CD4-positive, alpha-beta T cell (primary cell): ENCODE measurements around the gene GMEB1. TPM values are rescaled to one million over a fixed set of nuclear protein-coding genes. Genes with fewer than 3 reads are reported as not detected.
A peak's percentile ranks its signal among the peaks of the same experiment; 100 is the strongest.
"Not testable (repeated sequence)": the region's sequence is repeated elsewhere in the genome, so short reads cannot be mapped to it uniquely, and the experiment has no call there.

Experiments
- ATAC-seq: fragments of 200-7000 bp; cut with Tn5 transposase; one replicate; pipeline ENCODE4 v1.10.0; 2022; ENCODE audit warnings: mild to moderate bottlenecking; ENCODE audit not compliant: poor library complexity
- CTCF ChIA-PET: fragments of 350-600 bp; sonication (Branson Sonifier 250); formaldehyde crosslinking; loops from one replicate; lab custom pipeline; 2021; ENCODE audit warnings: antibody characterized with exemption, inconsistent platforms; lab: Charles Lee
- POLR2A ChIA-PET: fragments of 350-600 bp; sonication (Branson Sonifier 250); formaldehyde crosslinking; loops from one replicate; lab custom pipeline; 2021; ENCODE audit warnings: antibody characterized with exemption, inconsistent platforms; lab: Charles Lee
- DNase-seq, 14 experiments: peaks; one replicate each; pipeline ENCODE4 v3.0.0-alpha.2; 2013 to 2020; ENCODE audit warnings: mixed read lengths in 2 of 14
- H3K27ac ChIP-seq, 2 donors: one replicate each; pipeline versions ENCODE4 v1.5.1 to v1.7.0; 2013; ENCODE audit warnings: low read length in 2 of 2, low read depth in 1 of 2, mild to moderate bottlenecking in 1 of 2
- H3K27me3 ChIP-seq, 2 experiments: 1 replicate in 1 of 2; 2 replicates in 1 of 2; pipeline versions ENCODE4 v1.6.1 to v1.7.0; 2013; ENCODE audit warnings: low read length in 2 of 2, control low read depth in 1 of 2, mild to moderate bottlenecking in 1 of 2, moderate library complexity in 1 of 2; ENCODE audit not compliant: insufficient read depth in 2 of 2, control insufficient read depth in 1 of 2
- H3K36me3 ChIP-seq: one replicate; pipeline ENCODE4 v1.6.1; 2013; ENCODE audit warnings: low read length, control low read depth; ENCODE audit not compliant: insufficient read depth
- H3K4me1 ChIP-seq: one replicate; pipeline ENCODE4 v1.6.1; 2013; ENCODE audit warnings: low read length, control low read depth; ENCODE audit not compliant: insufficient read depth
- H3K4me3 ChIP-seq: one replicate; pipeline ENCODE4 v1.5.1; 2013; ENCODE audit warnings: mild to moderate bottlenecking, low read length, moderate library complexity
- H3K9me3 ChIP-seq, 2 experiments: 1 replicate in 1 of 2; 2 replicates in 1 of 2; pipeline versions ENCODE4 v1.6.1 to v1.7.0; 2013; ENCODE audit warnings: low read length in 2 of 2, mild to moderate bottlenecking in 2 of 2, control low read depth in 1 of 2, moderate library complexity in 1 of 2; ENCODE audit not compliant: control insufficient read depth in 1 of 2, insufficient read depth in 1 of 2
- H3K27ac Mint-ChIP-seq: one replicate; pipeline ENCODE4 v1.8.0; 2020; ENCODE audit warnings: mixed read lengths
- H3K27me3 Mint-ChIP-seq: one replicate; pipeline ENCODE4 v1.8.0; 2021; ENCODE audit warnings: mixed read lengths
- H3K36me3 Mint-ChIP-seq: one replicate; pipeline ENCODE4 v1.8.0; 2021; ENCODE audit warnings: low read depth, mixed read lengths
- H3K4me1 Mint-ChIP-seq: one replicate; pipeline ENCODE4 v1.8.0; 2021; ENCODE audit warnings: low read depth, mixed read lengths
- H3K4me3 Mint-ChIP-seq: one replicate; pipeline ENCODE4 v1.8.0; 2020; ENCODE audit warnings: mild to moderate bottlenecking, mixed read lengths
- H3K9me3 Mint-ChIP-seq: one replicate; pipeline ENCODE4 v1.8.0; 2020; ENCODE audit warnings: mixed read lengths
- CTCF ChIP-seq: fragments of 200-600 bp; IDR thresholded peaks from one replicate; pipeline ENCODE4 v1.8.0; 2022; ENCODE audit warnings: antibody characterized with exemption, mild to moderate bottlenecking
- intact Hi-C, 2 experiments: fragments of 100-400 bp; cut with DNase I in 1 of 2; cut with micrococcal nuclease in 1 of 2; formaldehyde crosslinking; loops; one replicate each; pipeline versions ENCODE4 v1.15.1 to v1.9.0; 2023 to 2025; cut with DNase I, micrococcal nuclease
- total RNA-seq, 174 experiments: library from RNA in 2 of 174; stranded (reverse) in 2 of 174; gene quantifications; one replicate each; pipeline ENCODE4 v1.2.3 and lab custom pipeline; 2021 to 2026

GMEB1 gene
- total RNA-seq, 2 experiments from 2014 or later: 9.0 to 11.8 TPM

GRCh38 chr1:28744184-28744583, 75.6 kb downstream of the GMEB1 start:
- Histone ChIP-seq H3K36me3 (peaks cover 65% of the 10 kb centered on the region), H3K27ac (no peak overlapping the region), H3K9me3 (no peaks in the 10 kb centered on the region), H3K27me3 (no peaks in the 10 kb centered on the region), H3K4me3 (no peak overlapping the region), H3K4me1 (peaks cover 62% of the 10 kb centered on the region)
- Mint-ChIP-seq H3K4me1 (peaks cover 79% of the 10 kb centered on the region), H3K27ac (peak overlapping the region; percentile 7), H3K4me3 (peak overlapping the region; percentile 37), H3K36me3 (peaks cover 86% of the 10 kb centered on the region), H3K9me3 (no peaks in the 10 kb centered on the region), H3K27me3 (no peaks in the 10 kb centered on the region)
- DNase-seq (no peak), ATAC-seq (no peak)
- CTCF ChIA-PET: interaction anchor here (1.3 kb wide), 1 partner anchor 8 kb away, joined by 3 read pairs; the partner anchor contains the start of gene YTHDF2
- intact Hi-C loops: no loop called here
- TF ChIP-seq CTCF: no peak
- POLR2A ChIA-PET: no interaction called here

- Histone ChIP-seq H3K36me3 (peaks cover 54% of the 10 kb centered on the region), H3K27ac (no peak overlapping the region), H3K9me3 (no peaks in the 10 kb centered on the region), H3K4me3 (no peak overlapping the region), H3K4me1 (peaks cover 69% of the 10 kb centered on the region), H3K27me3 (no peaks in the 10 kb centered on the region)
- H3K4me3 Mint-ChIP-seq: no peak overlapping the region
- CTCF ChIA-PET: interaction anchor here (1.1 kb wide), 1 partner anchor 9 kb away, joined by 6 read pairs; the partner anchor contains the start of gene YTHDF2
- ATAC-seq: no peak
- intact Hi-C loops: no loop called here
- TF ChIP-seq CTCF: no peak
- H3K4me1 Mint-ChIP-seq: peaks cover 82% of the 10 kb centered on the region
- no peaks in the 10 kb centered on the region for H3K27me3 Mint-ChIP-seq
- POLR2A ChIA-PET: interaction anchor here (2.4 kb wide), 1 partner anchor 9 kb away, joined by 12 read pairs; the partner anchor contains the start of gene YTHDF2
- H3K9me3 Mint-ChIP-seq: no peaks in the 10 kb centered on the region
- H3K27ac Mint-ChIP-seq: no peak overlapping the region
- no peak for DNase-seq
- peaks cover 91% of the 10 kb centered on the region for H3K36me3 Mint-ChIP-seq
Measured at GRCh38 chr1:28745653-28746173, 77.1 kb downstream of the GMEB1 start.

- H3K27ac Mint-ChIP-seq: peak overlapping the region; percentile 54
- Histone ChIP-seq H3K9me3 (no peaks in the 10 kb centered on the region), H3K36me3 (peaks cover 20% of the 10 kb centered on the region), H3K27ac (no peak overlapping the region), H3K27me3 (no peaks in the 10 kb centered on the region), H3K4me1 (peaks cover 72% of the 10 kb centered on the region), H3K4me3 (no peak overlapping the region)
- intact Hi-C loops: no loop called here
- CTCF ChIA-PET: interaction anchor here (3.8 kb wide), 1 partner anchor 14 kb away, joined by 17 read pairs; the partner anchor contains the start of gene YTHDF2
- H3K27me3 Mint-ChIP-seq: no peaks in the 10 kb centered on the region
- peak overlapping the region; percentile 49 for H3K4me3 Mint-ChIP-seq
- H3K9me3 Mint-ChIP-seq: no peaks in the 10 kb centered on the region
- POLR2A ChIA-PET: interaction anchor here (0.7 to 1.4 kb wide), 3 partner anchors 14 to 102 kb away, joined by 3 to 6 read pairs (median 4); partner anchors contain the start of genes RNU11 and YTHDF2
- TF ChIP-seq CTCF: no peak
- peaks cover 70% of the 10 kb centered on the region for H3K4me1 Mint-ChIP-seq
- H3K36me3 Mint-ChIP-seq: peaks cover 70% of the 10 kb centered on the region
- DNase-seq (no peak), ATAC-seq (no peak)
Measured at GRCh38 chr1:28750330-28750729, 81.7 kb downstream of the GMEB1 start.

- CTCF ChIA-PET: interaction anchor here (0.7 to 3.8 kb wide), 3 partner anchors 15 to 107 kb away, joined by 3 to 17 read pairs (median 3); partner anchors contain the start of gene YTHDF2
- DNase-seq, ATAC-seq, H3K27me3 Mint-ChIP-seq, H3K27ac ChIP-seq, H3K27me3 ChIP-seq, intact Hi-C loops, H3K9me3 Mint-ChIP-seq, H3K4me3 ChIP-seq, H3K9me3 ChIP-seq, H3K4me3 Mint-ChIP-seq: not testable (repeated sequence)
- Histone ChIP-seq H3K36me3 (peaks cover 21% of the 10 kb centered on the region), H3K4me1 (peaks cover 67% of the 10 kb centered on the region)
- POLR2A ChIA-PET: interaction anchor here (0.7 to 1.4 kb wide), 4 partner anchors 14 to 102 kb away, joined by 3 to 6 read pairs (median 4); partner anchors contain the start of genes RNU11 and YTHDF2
- Mint-ChIP-seq H3K4me1 (peaks cover 70% of the 10 kb centered on the region), H3K27ac (peak overlapping the region; percentile 54), H3K36me3 (peaks cover 66% of the 10 kb centered on the region)
Measured at GRCh38 chr1:28750771-28751294, 82.2 kb downstream of the GMEB1 start.
